Calu3 (cell line): ENCODE results near the gene PAX5. TPM values are rescaled to one million over a fixed set of nuclear protein-coding genes. Genes with fewer than 3 reads are reported as not detected.

Experiments
- BruUV-seq: library from RNA; stranded (reverse); fragments of 400-500 nt; replicated peaks from 2 replicates; lab custom pipeline; 2021; lab: Mats Ljungman, UMichigan
- CTCF ChIA-PET: fragments of 300-600 bp; sonication (Branson Sonifier 250); formaldehyde crosslinking; loops from one replicate; lab custom pipeline; 2022; ENCODE audit warnings: antibody characterized with exemption; lab: Charles Lee
- DNase-seq: peaks from one replicate; pipeline ENCODE4 v3.0.0; 2022
- H3K27ac Mint-ChIP-seq: one replicate; pipeline ENCODE4 v1.8.0; 2022; ENCODE audit warnings: mixed read lengths; ENCODE audit not compliant: unreplicated experiment
- H3K27me3 Mint-ChIP-seq: one replicate; pipeline ENCODE4 v1.8.0; 2022; ENCODE audit warnings: mixed read lengths; ENCODE audit not compliant: unreplicated experiment
- H3K36me3 Mint-ChIP-seq: one replicate; pipeline ENCODE4 v1.8.0; 2022; ENCODE audit warnings: mild to moderate bottlenecking, moderate library complexity, mixed read lengths; ENCODE audit not compliant: insufficient read depth, unreplicated experiment
- H3K4me1 Mint-ChIP-seq: one replicate; pipeline ENCODE4 v1.8.0; 2022; ENCODE audit warnings: mild to moderate bottlenecking, low read depth, mixed read lengths; ENCODE audit not compliant: unreplicated experiment
- H3K4me3 Mint-ChIP-seq: one replicate; pipeline ENCODE4 v1.8.0; 2022; ENCODE audit warnings: mild to moderate bottlenecking, low read depth, moderate library complexity, mixed read lengths; ENCODE audit not compliant: unreplicated experiment
- H3K9me3 Mint-ChIP-seq: one replicate; pipeline ENCODE4 v1.8.0; 2022; ENCODE audit warnings: low read depth, mixed read lengths; ENCODE audit not compliant: unreplicated experiment
- CTCF ChIP-seq: fragments of 200-600 bp; IDR thresholded peaks from one replicate; pipeline ENCODE4 v1.8.0; 2022; ENCODE audit warnings: antibody characterized with exemption; ENCODE audit not compliant: unreplicated experiment
- intact Hi-C: fragments of 100-400 bp; cut with micrococcal nuclease; formaldehyde crosslinking; loops from one replicate; pipeline ENCODE4 v1.10.0; 2022; ENCODE audit not compliant: unreplicated experiment
- total RNA-seq: library from RNA; stranded (reverse); gene quantifications from 2 replicates; pipeline ENCODE4 v1.2.3, GENCODE V29; 2022

PAX5 gene
- total RNA-seq, 1 experiment from 2014 or later = not detected

GRCh38 chr9:36793277-36793676 is 240.8 kb downstream of the PAX5 start:
- BruUV-seq = no TSS peak
- Mint-ChIP-seq H3K27ac (no peak overlapping the region), H3K4me1 (no peaks in the 10 kb centered on the region), H3K27me3 (peaks cover 9% of the 10 kb centered on the region), H3K9me3 (no peaks in the 10 kb centered on the region), H3K36me3 (no peaks in the 10 kb centered on the region), H3K4me3 (no peak overlapping the region)
- CTCF ChIA-PET = interaction anchor here (0.7 kb wide), 1 partner anchor 11 kb away, joined by 3 read pairs; no protein-coding TSS in a partner anchor
- intact Hi-C loops = no loop called here
- TF ChIP-seq CTCF = no peak
- DNase-seq = no peak

DNA sequence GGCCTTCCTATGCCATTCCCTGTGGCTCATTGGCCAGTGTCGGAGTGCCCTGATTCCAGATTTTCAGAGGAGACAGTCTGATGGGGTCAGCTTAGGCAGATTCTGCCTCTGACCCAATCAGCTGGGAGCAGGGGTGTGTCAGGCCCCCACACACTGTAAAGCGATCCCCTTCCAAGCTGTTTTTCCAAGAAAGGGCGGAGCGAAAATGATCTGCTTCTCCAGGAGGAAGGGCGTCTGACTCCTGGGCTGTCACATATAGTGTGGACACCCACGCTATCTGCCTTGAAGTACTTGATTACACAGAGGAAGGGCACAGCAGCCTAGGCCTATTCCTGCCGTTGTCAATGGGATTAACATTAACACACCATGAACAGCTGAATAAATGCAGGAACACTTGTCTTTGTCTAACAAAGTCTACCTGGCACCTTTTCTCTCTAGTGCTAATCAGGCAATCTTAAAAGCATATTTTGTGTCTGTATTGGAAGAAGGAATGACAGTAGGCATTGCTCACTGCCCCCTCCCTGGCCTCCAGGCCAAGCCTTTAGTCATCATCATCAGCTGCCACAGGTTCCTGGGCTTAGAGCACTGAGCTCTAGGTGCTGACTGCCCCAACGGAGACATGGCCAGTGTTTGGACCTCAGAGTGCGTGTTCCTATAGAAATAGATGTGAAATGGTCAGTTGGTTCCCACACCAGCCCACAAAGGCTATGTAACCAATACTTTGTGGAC is 242.7 kb downstream of the PAX5 start:
- no peak for TF ChIP-seq CTCF
- no peaks in the 10 kb centered on the region for H3K9me3 Mint-ChIP-seq
- H3K27me3 Mint-ChIP-seq = peaks cover 15% of the 10 kb centered on the region
- no peak for DNase-seq
- H3K4me1 Mint-ChIP-seq = no peaks in the 10 kb centered on the region
- no TSS peak for BruUV-seq
- H3K4me3 Mint-ChIP-seq = no peak overlapping the region
- H3K36me3 Mint-ChIP-seq = no peaks in the 10 kb centered on the region
- intact Hi-C loops = no loop called here
- CTCF ChIA-PET = no interaction called here
- H3K27ac Mint-ChIP-seq = no peak overlapping the region

GRCh38 chr9:36789886-36790285 is 244.2 kb downstream of the PAX5 start:
- DNase-seq = peak; percentile 5
- Mint-ChIP-seq H3K9me3 (no peaks in the 10 kb centered on the region), H3K36me3 (no peaks in the 10 kb centered on the region), H3K27ac (no peak overlapping the region), H3K4me1 (no peaks in the 10 kb centered on the region), H3K4me3 (no peak overlapping the region), H3K27me3 (peaks cover 30% of the 10 kb centered on the region)
- CTCF ChIA-PET = no interaction called here
- no TSS peak for BruUV-seq
- no peak for TF ChIP-seq CTCF
- intact Hi-C loops = no loop called here

DNA sequence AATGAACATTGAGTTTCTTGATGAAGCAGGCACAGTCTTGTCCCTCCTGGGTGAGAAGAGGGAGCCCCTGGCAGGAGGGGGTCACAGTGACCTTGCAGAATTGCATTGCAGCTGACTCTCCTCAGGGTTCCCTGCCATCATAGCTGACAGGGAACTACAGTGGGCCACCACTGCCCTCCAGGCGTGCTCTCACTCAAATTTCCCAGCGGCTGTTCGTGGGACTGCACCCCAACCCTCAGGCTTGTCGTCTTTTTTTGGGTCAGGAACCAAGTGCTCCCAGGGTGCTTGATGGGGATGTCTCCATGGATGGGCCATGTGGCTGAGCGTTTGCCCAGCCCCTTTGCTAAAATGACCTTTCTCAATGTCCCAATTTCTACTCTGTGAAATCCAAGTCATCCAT is 245.5 kb downstream of the PAX5 start:
- no peak overlapping the region for H3K27ac Mint-ChIP-seq
- CTCF ChIA-PET = no interaction called here
- no peak for DNase-seq
- TF ChIP-seq CTCF = no peak
- H3K9me3 Mint-ChIP-seq = no peaks in the 10 kb centered on the region
- H3K4me1 Mint-ChIP-seq = no peaks in the 10 kb centered on the region
- H3K4me3 Mint-ChIP-seq = no peak overlapping the region
- intact Hi-C loops = no loop called here
- BruUV-seq = no TSS peak
- no peaks in the 10 kb centered on the region for H3K36me3 Mint-ChIP-seq
- H3K27me3 Mint-ChIP-seq = peaks cover 41% of the 10 kb centered on the region
